GM23338 (cell line): ENCODE results near the gene C2CD5. TPM values are rescaled to one million over a fixed set of nuclear protein-coding genes. Genes with fewer than 3 reads are reported as not detected.

Source experiments
- ATAC-seq: fragments of 200-7000 bp; cut with Tn5 transposase; 3 replicates; pipeline ENCODE4 v1.9.1; 2020
- DNase-seq: peaks from one replicate; pipeline ENCODE4 v3.0.0-alpha.2; 2015; ENCODE audit warnings: low spot score
- H2AFZ ChIP-seq: fragments of 200-600 bp; sonication (generic); 2 replicates; pipeline ENCODE4 v1.8.0; 2016; ENCODE audit warnings: antibody characterized with exemption, mild to moderate bottlenecking, moderate library complexity
- H3F3A ChIP-seq: fragments of 200-600 bp; sonication (generic); replicated peaks from 2 replicates; pipeline ENCODE4 v1.8.0; 2017; ENCODE audit warnings: antibody characterized with exemption, mixed run types, low read depth
- H3K27ac ChIP-seq: fragments of 200-600 bp; sonication (generic); 2 replicates; pipeline ENCODE4 v1.6.1; 2016; ENCODE audit warnings: low read depth
- H3K27me3 ChIP-seq: fragments of 200-600 bp; sonication (generic); 2 replicates; pipeline ENCODE4 v1.8.0; 2016; ENCODE audit warnings: mild to moderate bottlenecking, mixed run types, moderate library complexity; ENCODE audit not compliant: insufficient read depth
- H3K36me3 ChIP-seq: fragments of 200-600 bp; sonication (generic); 2 replicates; pipeline ENCODE4 v1.8.0; 2016; ENCODE audit warnings: mild to moderate bottlenecking; ENCODE audit not compliant: insufficient read depth
- H3K4me1 ChIP-seq: fragments of 200-600 bp; sonication (generic); 2 replicates; pipeline ENCODE4 v1.8.0; 2016; ENCODE audit warnings: mild to moderate bottlenecking, moderate library complexity; ENCODE audit not compliant: insufficient read depth
- H3K4me2 ChIP-seq: fragments of 200-600 bp; sonication (generic); 2 replicates; pipeline ENCODE4 v1.7.1; 2017; ENCODE audit warnings: mixed run types
- H3K4me3 ChIP-seq: fragments of 200-600 bp; sonication (generic); 2 replicates; pipeline ENCODE4 v1.6.1; 2016; ENCODE audit warnings: mixed run types
- H3K79me2 ChIP-seq: fragments of 200-600 bp; sonication (generic); replicated peaks from 2 replicates; pipeline ENCODE4 v1.8.0; 2017; ENCODE audit warnings: mild to moderate bottlenecking; ENCODE audit not compliant: insufficient read depth
- H3K9me2 ChIP-seq: fragments of 200-600 bp; sonication (generic); 2 replicates; pipeline ENCODE4 v1.8.0; 2017; ENCODE audit not compliant: insufficient read depth
- H4K20me1 ChIP-seq: fragments of 200-600 bp; sonication (generic); replicated peaks from 2 replicates; pipeline ENCODE4 v1.8.0; 2017; ENCODE audit warnings: mild to moderate bottlenecking; ENCODE audit not compliant: insufficient read depth
- H3K27ac Mint-ChIP-seq: 2 replicates; pipeline ENCODE4 v1.8.0; 2020; ENCODE audit warnings: inconsistent platforms, mild to moderate bottlenecking, moderate library complexity, mixed read lengths
- H3K27me3 Mint-ChIP-seq: 3 replicates; pipeline ENCODE4 v1.8.0; 2022; ENCODE audit warnings: low read depth, mild to moderate bottlenecking, moderate library complexity, mixed read lengths, inconsistent platforms; ENCODE audit not compliant: insufficient read depth, poor library complexity
- H3K36me3 Mint-ChIP-seq: 3 replicates; pipeline ENCODE4 v1.8.0; 2021; ENCODE audit warnings: low read depth, mild to moderate bottlenecking, inconsistent platforms, moderate library complexity, mixed read lengths
- H3K4me1 Mint-ChIP-seq: 3 replicates; pipeline ENCODE4 v1.8.0; 2020; ENCODE audit warnings: mild to moderate bottlenecking, inconsistent platforms, mixed read lengths
- H3K4me3 Mint-ChIP-seq: 3 replicates; pipeline ENCODE4 v1.8.0; 2021; ENCODE audit warnings: moderate library complexity, mild to moderate bottlenecking, inconsistent platforms, mixed read lengths
- H3K9me3 Mint-ChIP-seq: 3 replicates; pipeline ENCODE4 v1.8.0; 2020; ENCODE audit warnings: moderate library complexity, mild to moderate bottlenecking, inconsistent platforms, mixed read lengths
- CREB1 ChIP-seq: fragments of 250-450 bp; sonication (Bioruptor Pico); IDR thresholded peaks from 2 replicates; pipeline ENCODE4 v1.5.0; 2020; ENCODE audit warnings: low read depth, mild to moderate bottlenecking, moderate library complexity
- CTCF ChIP-seq, 2 experiments: fragments of 200-600 bp in 1 of 2; sonication (generic) in 1 of 2; conservative IDR thresholded peaks; 2 replicates each; pipeline versions ENCODE4 v1.5.1 to v1.6.1; 2016 to 2017; ENCODE audit warnings: antibody characterized with exemption in 2 of 2, low read depth in 2 of 2, mild to moderate bottlenecking in 2 of 2, moderate library complexity in 1 of 2
- EZH2phosphoT487 ChIP-seq: fragments of 200-600 bp; sonication (generic); IDR thresholded peaks from one replicate; pipeline ENCODE4 v1.8.1; 2018; ENCODE audit warnings: antibody characterized with exemption; ENCODE audit not compliant: unreplicated experiment
- JUNB ChIP-seq: IDR thresholded peaks from one replicate; pipeline ENCODE4 v1.6.1; 2016; ENCODE audit warnings: antibody characterized with exemption; ENCODE audit not compliant: unreplicated experiment
- POLR2AphosphoS5 ChIP-seq: IDR thresholded peaks from 2 replicates; pipeline ENCODE4 v1.6.1; 2016; ENCODE audit warnings: antibody characterized with exemption, low read depth
- REST ChIP-seq: IDR thresholded peaks from one replicate; pipeline ENCODE4 v1.6.1; 2018; ENCODE audit warnings: antibody characterized with exemption; ENCODE audit not compliant: unreplicated experiment
- STAT1 ChIP-seq: IDR thresholded peaks from one replicate; pipeline ENCODE4 v1.6.1; 2016; ENCODE audit warnings: antibody characterized with exemption; ENCODE audit not compliant: unreplicated experiment
- polyA plus RNA-seq: library from polyadenylated mRNA; unstranded; fragments of >200 nt; fragmentation: Nextera tagmentation; extraction: Ambion mirVana; gene quantifications from 2 replicates; pipeline ENCODE4 v1.2.1, GENCODE V29; 2016
- total RNA-seq: library from RNA; depleted of rRNA; stranded (reverse); fragments of >200 nt; shearing (Covaris generic); gene quantifications from 2 replicates; pipeline ENCODE4 v1.2.3, GENCODE V29; 2014

Gene C2CD5
- total and polyA plus RNA-seq, 2 experiments from 2014 or later, result 22.0 to 68.6 TPM

- Mint-ChIP-seq H3K4me3 (no peak overlapping the region), H3K36me3 (no peaks in the 10 kb centered on the region; the same call in 2 of the 3 replicates), H3K9me3 (no peaks in the 10 kb centered on the region), H3K4me1 (peaks cover 3% of the 10 kb centered on the region; the same call in 2 of the 3 replicates), H3K27me3 (no peaks in the 10 kb centered on the region), H3K27ac (no peak overlapping the region; the same call in 1 of the 2 replicates)
- ATAC-seq, result no peak
- DNase-seq, result no peak
- Histone ChIP-seq H3K4me2 (no peak overlapping the region), H3K79me2 (no peaks in the 10 kb centered on the region), H3K4me1 (no peaks in the 10 kb centered on the region), H3K27me3 (no peaks in the 10 kb centered on the region), H3F3A (no peaks in the 10 kb centered on the region), H4K20me1 (no peaks in the 10 kb centered on the region; the same call in 1 of the 2 replicates), H3K9me2 (no peaks in the 10 kb centered on the region), H3K36me3 (no peaks in the 10 kb centered on the region), H2AFZ (no peak overlapping the region), H3K27ac (no peak overlapping the region), H3K4me3 (no peak overlapping the region)
- TF ChIP-seq EZH2phosphoT487 (no peak), JUNB (no peak), STAT1 (no peak), REST (no peak)
Measured at GRCh38 chr12:22457085-22457484, 87.3 kb downstream of the C2CD5 start.

GRCh38 chr12:22453511-22453910 is 90.8 kb downstream of the C2CD5 start:
- no peak overlapping the region for H3K27ac ChIP-seq
- no peak overlapping the region for H2AFZ ChIP-seq
- H3K9me3 Mint-ChIP-seq, result no peaks in the 10 kb centered on the region
- no peaks in the 10 kb centered on the region for H3K9me2 ChIP-seq
- H3F3A ChIP-seq, result no peaks in the 10 kb centered on the region
- no peak overlapping the region for H3K4me3 Mint-ChIP-seq
- H3K4me1 ChIP-seq, result no peaks in the 10 kb centered on the region
- H3K36me3 ChIP-seq, result no peaks in the 10 kb centered on the region
- ATAC-seq (no peak), DNase-seq (no peak)
- no peak overlapping the region for H3K4me2 ChIP-seq
- H3K27me3 Mint-ChIP-seq, result no peaks in the 10 kb centered on the region
- H3K4me3 ChIP-seq, result no peak overlapping the region
- H3K36me3 Mint-ChIP-seq, result no peaks in the 10 kb centered on the region
- H4K20me1 ChIP-seq, result no peaks in the 10 kb centered on the region; the same call in 1 of the 2 replicates
- H3K27me3 ChIP-seq, result no peaks in the 10 kb centered on the region
- H3K4me1 Mint-ChIP-seq, result peaks cover 2% of the 10 kb centered on the region; the same call in 2 of the 3 replicates
- no peaks in the 10 kb centered on the region for H3K79me2 ChIP-seq
- no peak overlapping the region for H3K27ac Mint-ChIP-seq
- no peak for TF ChIP-seq REST
- TF ChIP-seq CREB1, result no peak
- no peak for TF ChIP-seq STAT1
- no peak for TF ChIP-seq CTCF (conservative IDR thresholded peaks at IDR 0.05; ENCODE audit: low read depth in 2 of 2)
- no peak for TF ChIP-seq POLR2AphosphoS5
- no peak for TF ChIP-seq JUNB
